Activated CD8-positive, alpha-beta memory T cell treated with anti-CD3 and anti-CD28 coated beads, Interleukin-2, amount 50 U/mL, for 1 hour (primary cell): Measurements from ENCODE around the gene KRTAP5-10.
"Not testable (repeated sequence)": the region's sequence is repeated elsewhere in the genome, so short reads cannot be mapped to it uniquely, and the experiment has no call there.

Source experiments
- DNase-seq: peaks from one replicate; pipeline ENCODE4 v3.0.0-alpha.2; 2020; ENCODE audit errors: extremely low read depth

KRTAP5-10 gene

DNA sequence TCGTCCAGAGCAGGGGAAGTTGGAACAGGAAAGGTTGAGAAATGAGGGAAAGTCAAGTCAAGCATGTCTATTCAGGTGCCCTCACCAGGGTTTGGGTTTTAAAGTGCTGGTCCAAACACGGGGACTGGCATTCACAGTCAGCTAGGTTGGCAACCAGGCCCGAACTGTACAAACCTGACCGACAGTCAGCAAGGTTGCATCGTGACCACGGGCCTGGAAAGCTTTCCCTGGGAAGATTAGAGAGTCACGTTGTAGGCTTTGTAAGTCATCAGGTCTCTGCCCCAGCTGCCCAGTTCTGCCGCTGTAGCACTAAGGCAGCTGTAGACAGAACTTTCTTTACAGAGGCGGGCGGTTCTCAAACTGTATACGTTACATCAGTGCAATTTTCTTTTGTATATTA is 7.4 kb downstream of the KRTAP5-10 start:
- DNase-seq = no peak

DNA sequence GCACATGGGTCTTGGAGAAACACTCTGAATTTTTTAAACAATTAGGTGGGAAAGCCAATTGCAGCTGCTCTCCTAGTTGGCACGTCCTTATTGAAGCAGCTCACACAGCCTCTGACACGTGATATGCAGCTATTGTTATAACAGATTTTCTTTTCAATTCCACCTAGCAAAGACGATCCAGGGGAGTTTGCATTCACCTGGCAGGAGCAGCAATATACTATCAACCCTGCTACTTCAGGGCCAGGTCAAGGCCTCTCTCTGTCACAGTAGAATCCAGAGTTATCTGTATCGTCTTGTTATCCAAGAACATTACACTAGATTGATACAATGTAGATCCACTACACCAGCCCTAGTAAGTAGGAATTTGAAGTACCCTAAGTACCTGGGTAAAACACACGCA is 9.1 kb downstream of the KRTAP5-10 start:
- no peak for DNase-seq

DNA sequence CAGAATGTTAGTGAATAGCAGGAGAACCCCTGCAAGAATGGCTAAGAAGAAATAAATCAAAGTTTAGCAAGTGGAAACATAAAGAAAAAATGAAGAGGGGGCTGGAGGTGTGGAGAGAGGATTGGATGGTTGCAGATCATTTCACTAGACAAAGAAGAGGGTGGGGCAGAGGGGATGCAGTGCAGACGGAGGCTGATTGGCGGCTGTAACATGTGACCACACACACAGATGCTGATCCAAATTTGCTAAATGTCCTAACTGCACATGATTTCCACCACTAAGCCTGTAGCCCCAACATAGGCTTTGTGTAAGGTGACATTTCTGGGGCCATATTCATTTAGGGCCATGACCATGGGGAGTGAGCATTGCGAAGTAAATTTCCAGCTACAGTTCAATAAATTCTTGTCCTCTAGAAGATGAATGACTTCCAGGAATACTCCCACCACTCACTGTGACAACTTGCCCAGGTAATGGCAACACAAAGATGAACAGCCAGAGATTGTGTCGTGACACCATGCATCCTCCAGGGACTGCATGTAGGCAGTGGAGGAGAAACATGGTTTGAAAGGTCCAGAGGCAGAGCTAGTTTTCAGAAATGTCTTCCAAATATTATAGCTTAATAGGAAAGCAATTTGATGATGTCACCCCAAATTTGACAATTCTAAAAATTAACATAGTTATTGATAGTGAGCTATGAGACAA is 10.5 kb downstream of the KRTAP5-10 start:
- DNase-seq = no peak

GRCh38 chr11:71576688-71577465 is 11.5 kb downstream of the KRTAP5-10 start:
- not testable (repeated sequence) for DNase-seq

DNA sequence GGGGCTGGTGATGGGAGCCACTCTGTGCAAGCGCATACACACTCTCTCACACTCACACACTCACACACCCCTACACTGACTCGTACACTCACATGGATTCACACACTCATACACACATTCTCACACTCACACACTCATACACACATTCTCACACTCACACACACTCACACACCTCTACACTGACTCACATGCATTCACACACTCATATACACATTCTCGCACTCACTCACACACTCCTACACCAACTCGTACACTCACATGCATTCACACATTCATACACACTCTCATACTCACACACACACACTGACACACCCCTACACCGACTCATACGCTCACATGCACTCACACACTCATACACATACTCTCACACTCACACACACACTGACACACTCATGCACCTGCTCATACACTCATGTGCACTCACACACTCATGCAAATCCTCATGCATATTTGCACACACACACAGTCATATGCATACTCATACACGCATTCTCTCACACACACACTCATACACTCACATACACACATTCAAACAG is 12.2 kb downstream of the KRTAP5-10 start:
- no peak for DNase-seq

- DNase-seq = not testable (repeated sequence)
These were observed 14.2 kb downstream of the KRTAP5-10 start for GRCh38 chr11:71579513-71579912.

DNA sequence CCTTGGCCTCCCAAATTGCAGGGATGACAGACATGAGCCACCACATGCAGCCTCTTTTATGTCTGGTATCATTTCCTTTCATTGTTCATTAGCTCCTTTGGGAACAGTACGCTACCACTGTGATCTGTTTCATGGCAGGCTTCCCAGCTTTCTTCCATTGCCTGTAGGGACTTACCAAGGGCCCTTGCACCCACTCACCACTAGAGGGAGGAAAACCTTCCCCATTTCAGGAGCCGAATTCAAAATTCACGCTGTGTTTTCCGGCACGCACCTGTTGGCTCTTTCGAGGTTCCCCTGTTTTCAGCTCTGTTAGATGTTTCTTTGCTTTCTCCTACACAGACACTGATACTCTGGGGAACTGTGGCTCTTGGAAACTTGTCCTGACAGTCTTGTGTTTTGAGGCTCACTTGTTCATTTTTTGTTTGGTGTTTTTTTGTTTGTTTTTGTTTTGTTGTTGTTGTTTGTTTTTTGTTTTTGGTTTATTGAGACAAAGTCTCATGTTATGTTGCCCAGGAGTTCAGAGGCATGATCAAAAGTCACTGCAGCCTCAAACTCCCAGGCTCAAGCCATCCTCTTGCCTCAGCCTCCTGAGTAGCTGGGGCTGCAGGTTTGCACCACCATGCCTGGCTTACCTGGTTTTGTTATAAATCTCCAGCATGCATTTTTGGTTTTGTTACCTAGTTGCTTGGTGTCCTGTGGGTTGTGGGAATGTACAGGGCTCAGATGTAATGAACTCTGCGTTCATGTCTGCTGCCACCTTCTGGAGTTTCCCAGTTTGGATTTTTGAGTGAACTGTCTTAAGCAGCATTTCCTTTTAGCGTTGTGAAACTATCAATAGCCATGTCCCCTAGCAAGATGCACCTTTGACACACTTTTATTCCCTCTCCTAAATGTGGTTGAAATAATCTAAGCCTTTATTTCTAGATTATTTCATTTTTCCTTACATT is 15.0 kb downstream of the KRTAP5-10 start:
- DNase-seq = no peak

- DNase-seq = no peak
These were observed 16.5 kb downstream of the KRTAP5-10 start for GRCh38 chr11:71581826-71582225.

DNA sequence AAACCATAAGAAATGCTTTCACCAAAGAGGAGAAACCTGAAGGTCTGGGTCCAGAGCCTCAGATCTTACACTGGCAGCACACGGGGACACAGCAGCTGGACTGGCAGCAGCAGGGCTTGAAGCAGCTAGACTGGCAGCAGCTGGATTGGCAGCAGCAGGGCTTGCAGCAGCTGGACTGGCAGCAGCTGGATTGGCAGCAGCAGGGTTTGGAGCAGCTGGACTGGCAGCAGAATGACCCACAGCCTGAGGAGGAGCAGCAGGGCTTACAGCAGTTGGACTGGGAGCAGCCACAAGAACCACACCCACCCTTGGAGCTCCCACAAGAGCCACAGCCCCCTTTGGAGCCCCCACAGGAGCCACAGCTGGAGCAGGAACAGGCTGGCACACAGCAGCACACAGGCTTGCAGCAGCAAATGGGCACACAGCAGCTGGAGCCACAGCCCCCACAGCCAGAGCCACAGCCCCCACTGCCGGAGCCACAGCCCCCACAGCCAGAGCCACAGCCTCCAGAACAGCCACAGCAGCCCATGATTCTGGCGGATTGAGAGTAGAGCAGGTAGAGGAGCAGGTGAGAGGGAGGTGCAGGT is 17.0 kb downstream of the KRTAP5-10 start, which contains the start of gene KRTAP5-11:
Gene KRTAP5-11, minus strand, starts transcription at position 567 of the 587 bp plus-strand sequence. Its CDS starts 38 bp downstream, at position 529.
- no peak for DNase-seq

DNA sequence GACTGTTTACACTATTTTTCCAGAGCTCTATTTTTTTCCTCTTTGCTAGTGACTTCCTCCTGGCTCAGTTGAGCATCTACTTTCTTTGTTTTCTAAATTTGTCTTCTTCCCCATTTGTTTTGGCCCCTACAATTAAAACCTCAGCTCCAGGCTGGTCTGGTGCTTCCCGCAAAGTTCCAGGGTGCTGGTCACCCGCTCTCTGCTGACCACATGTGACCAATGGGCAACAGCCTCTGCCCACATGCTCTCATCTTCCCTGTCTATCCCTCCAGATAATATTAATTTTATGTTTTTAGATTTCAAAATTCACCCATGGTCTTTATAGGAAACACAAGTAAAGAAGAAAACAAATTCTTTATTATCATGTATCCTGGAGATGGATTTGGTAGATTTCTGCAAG is 17.6 kb downstream of the KRTAP5-10 start:
- DNase-seq = not testable (repeated sequence)

- not testable (repeated sequence) for DNase-seq
These were observed 20.3 kb downstream of the KRTAP5-10 start for GRCh38 chr11:71585673-71586072.

DNA sequence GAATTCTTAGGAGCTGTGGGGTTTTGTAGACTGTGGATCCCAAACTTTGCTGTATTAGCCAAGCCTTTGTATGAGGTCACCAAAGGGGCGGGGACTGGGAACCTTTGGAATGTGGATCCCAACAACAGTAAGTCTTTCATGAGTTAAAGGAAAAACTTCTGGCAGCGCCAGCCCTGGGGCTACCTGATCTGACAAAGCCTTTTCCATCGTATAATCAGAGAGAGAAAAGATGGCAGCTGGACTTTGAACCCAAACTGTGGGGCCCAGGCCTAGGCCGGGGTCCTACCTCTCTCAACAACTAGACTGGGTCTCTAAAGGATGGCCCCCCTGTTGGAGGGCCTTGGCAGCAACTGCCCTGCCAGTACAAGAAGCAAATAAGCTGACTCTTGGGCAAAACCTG is 23.0 kb downstream of the KRTAP5-10 start:
- DNase-seq = not testable (repeated sequence)

- not testable (repeated sequence) for DNase-seq
These were observed 23.6 kb downstream of the KRTAP5-10 start for GRCh38 chr11:71588822-71589545.

DNA sequence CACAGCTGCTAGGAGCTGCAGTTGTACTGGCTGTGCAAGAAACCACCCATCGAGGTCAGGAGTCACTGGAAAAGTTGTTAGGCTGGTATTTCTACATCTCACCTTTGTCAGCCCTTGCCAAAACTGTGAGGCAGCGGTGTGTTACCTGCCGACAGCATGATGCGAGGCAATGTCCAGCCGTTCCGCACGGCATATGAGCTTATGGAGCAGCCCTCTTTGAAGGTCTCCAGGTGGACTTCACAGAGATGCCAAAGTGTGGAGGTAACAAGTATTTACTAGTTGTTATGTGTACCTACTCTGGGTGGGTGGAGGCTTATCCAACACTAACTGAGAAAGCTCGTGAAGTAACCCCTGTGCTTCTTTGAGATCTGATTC is 24.2 kb downstream of the KRTAP5-10 start:
- not testable (repeated sequence) for DNase-seq

DNA sequence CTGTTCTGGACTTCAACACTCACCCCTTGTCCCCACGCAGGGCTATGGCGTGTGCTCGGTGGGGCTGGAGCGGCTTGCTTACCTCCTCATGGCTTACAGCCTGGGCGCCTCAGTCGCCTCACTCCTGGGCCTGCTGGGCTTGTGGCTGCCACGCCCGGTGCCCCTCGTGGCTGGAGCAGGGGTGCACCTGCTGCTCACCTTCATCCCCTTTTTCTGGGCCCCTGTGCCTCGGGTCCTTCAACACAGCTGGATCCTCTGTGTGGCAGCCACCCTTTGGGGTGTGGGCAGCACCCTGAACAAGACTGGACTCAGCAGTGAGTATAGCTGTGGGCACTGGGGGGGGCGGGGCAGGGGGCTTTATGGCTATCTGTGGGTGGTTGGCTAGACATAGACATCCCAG is 37.9 kb downstream of the KRTAP5-10 start:
- not testable (repeated sequence) for DNase-seq

- DNase-seq = not testable (repeated sequence)
These were observed 39.6 kb downstream of the KRTAP5-10 start for GRCh38 chr11:71604798-71605488.

DNA sequence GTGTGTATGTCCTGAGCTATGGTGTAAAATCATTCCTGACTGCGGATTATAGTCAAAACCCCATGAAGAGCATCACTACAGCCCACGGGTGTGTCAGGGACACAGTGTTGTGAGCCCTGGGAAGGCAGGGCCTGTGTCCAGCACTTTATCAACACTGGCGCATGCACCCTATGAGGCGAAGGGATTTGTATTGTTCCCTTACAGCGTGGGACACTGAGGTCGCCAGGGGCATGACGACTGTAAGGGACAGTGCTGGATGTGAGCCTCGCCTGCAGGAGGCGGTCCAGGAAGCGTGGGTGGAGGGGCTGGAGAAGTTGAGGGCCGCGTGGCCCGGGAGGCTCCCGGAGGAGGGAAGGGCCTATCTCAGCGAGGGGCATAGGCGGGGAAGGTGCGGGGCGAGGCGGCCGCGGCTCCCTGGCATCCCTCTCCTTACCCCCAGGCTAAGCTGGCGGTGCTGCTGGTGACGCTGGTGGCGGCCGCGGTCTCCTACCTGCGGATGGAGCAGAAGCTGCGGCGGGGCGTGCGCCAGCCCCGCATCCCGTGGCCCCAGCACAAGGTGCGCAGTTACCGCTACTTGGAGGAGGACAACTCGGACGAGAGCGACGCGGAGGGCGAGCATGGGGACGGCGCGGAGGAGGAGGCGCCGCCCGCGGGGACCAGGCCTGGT is 41.6 kb downstream of the KRTAP5-10 start:
- not testable (repeated sequence) for DNase-seq

DNA sequence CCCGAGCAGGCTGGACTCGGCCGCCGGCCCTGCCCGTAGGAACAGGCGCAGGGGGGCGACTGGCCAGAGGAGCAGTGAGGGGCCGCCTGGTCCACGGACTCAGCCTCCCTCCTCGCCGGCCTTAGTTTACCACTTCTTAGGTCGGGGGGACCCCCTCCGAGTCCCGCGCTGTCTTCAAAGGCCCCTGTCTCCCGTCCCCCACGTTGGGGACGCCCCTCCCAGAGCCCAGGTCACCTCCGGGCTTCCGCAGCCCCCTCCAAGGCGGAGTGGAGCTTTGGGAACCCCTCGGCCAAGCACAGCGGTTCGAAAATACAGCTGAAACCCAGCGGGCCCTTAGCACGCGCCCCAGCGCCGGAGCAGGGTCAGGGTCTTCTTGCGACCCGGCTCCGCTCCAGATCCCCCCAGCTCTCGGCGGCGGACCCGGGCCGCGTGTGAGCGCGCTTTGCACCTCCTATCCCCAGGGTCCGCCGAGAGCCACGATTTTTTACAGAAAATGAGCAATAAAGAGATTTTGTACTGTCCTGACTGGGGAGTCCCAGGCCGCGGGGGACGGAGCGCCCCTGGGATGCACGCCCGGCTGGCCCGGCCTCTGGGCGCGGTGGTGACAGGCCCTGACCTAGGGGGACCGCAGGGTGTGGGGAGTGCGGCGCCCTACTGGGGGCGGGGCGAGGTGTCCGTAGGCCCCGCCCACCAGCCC is 42.3 kb downstream of the KRTAP5-10 start:
- not testable (repeated sequence) for DNase-seq

GRCh38 chr11:71608272-71608671 is 42.9 kb downstream of the KRTAP5-10 start:
- not testable (repeated sequence) for DNase-seq
